Measurements from ENCODE around the gene ACSL1. TPM values are rescaled to one million over a fixed set of nuclear protein-coding genes. Genes with fewer than 3 reads are reported as not detected.

The ACSL1 gene
- total and polyA plus RNA-seq, 2 donors (not counting 3 experiments of a cell fraction or from before 2014, with no cell fraction given) = 7.3 to 17.7 TPM

- Histone ChIP-seq H3K9me3 (replicated peaks; ENCODE audit: control insufficient read depth, insufficient read depth, low read length) (no peaks in the 10 kb centered on the region), H3K27me3 (ENCODE audit: control insufficient read depth in 2 of 2, insufficient read depth in 2 of 2, low read length in 2 of 2) (no peaks in the 10 kb centered on the region), H3K4me3 (replicated peaks in 1 of 3; ENCODE audit: insufficient read depth in 1 of 3, low read depth in 1 of 3, low read length in 3 of 3) (no peak overlapping the region), H3K9ac (replicated peaks; ENCODE audit: extremely low read depth, insufficient read depth, low read length) (no peak overlapping the region), H2AFZ (ENCODE audit: low read depth, low read length) (no peak overlapping the region), H3K36me3 (ENCODE audit: control insufficient read depth in 2 of 2, extremely low read depth in 1 of 2, insufficient read depth in 2 of 2, low read length in 2 of 2) (no peaks in the 10 kb centered on the region), H4K20me1 (replicated peaks; ENCODE audit: control insufficient read depth, extremely low read depth, insufficient read depth, low read length) (no peaks in the 10 kb centered on the region), H3K9me1 (replicated peaks; ENCODE audit: control insufficient read depth, extremely low read depth, insufficient read depth, low read length) (no peaks in the 10 kb centered on the region), H3K4me2 (ENCODE audit: insufficient read depth, low read length) (no peak overlapping the region), H3K4me1 (ENCODE audit: control insufficient read depth, extremely low read depth, insufficient read depth, low read length) (no peaks in the 10 kb centered on the region), H3K79me2 (ENCODE audit: control insufficient read depth, insufficient read depth, low read length) (no peaks in the 10 kb centered on the region), H3K27ac (ENCODE audit: insufficient read depth, low read depth, low read length) (no peak overlapping the region)
- dilution Hi-C loops (cut with MboI; ENCODE audit: extremely low pct_ligation_motif_present, low sequenced_read_pairs) = no loop called here
- BruUV-seq (replicated peaks) = no TSS peak
- ChIA-PET POLR2A (no interaction called here), CTCF (interaction anchor here (1.3 kb wide), 1 partner anchor 69 kb away, joined by 5 read pairs; no protein-coding TSS in a partner anchor)
- intact Hi-C loops (cut with micrococcal nuclease) = no loop called here
- FAIRE-seq (no peak), DNase-seq (ENCODE audit: low read depth, low spot score) (no peak)
- TF ChIP-seq FOS (IDR thresholded peaks at IDR 0.05; ENCODE audit: borderline replicate concordance, insufficient read depth, low read length) (no peak), GATA2 (IDR thresholded peaks at IDR 0.05; ENCODE audit: insufficient read depth, insufficient read length, low read depth, low read length) (no peak), POLR2AphosphoS5 (IDR thresholded peaks at IDR 0.05; ENCODE audit: insufficient read depth, low read depth, low read length) (no peak)
Observed at GRCh38 chr4:184814686-184815045, 11.1 kb downstream of the ACSL1 start.

DNA sequence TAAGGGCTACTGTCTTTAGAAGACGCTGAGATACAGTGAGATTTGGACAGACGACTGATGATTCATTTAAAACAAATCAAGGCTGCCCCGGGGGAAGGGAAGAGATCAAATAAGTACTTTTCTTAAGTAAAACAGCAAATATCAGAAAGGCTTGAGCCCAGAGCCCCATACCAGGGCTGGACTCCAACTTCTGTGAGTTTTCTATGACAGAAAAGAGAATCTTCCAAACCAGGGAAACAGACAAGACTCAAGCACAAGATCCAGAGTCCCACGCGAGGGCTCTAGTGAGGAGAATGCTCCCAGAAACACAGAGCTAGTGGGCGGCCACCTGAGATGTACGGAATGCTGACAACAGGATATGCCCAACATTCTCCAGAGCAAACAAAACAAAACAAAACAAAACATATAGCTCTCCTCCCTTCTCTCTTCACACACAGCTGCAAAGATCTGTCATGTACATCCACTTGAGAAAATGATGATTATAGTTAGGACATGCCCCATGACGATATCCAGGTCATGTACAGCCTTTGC is 13.1 kb downstream of the ACSL1 start:
- H2AFZ ChIP-seq (ENCODE audit: low read depth, low read length) = no peak overlapping the region
- no peak for TF ChIP-seq MYC (IDR thresholded peaks at IDR 0.05; ENCODE audit: low read depth, low read length)
- TF ChIP-seq MAX (IDR thresholded peaks at IDR 0.05; ENCODE audit: insufficient read depth, insufficient read length) = no peak
- no peak for TF ChIP-seq GATA2 (IDR thresholded peaks at IDR 0.05; ENCODE audit: insufficient read depth, insufficient read length, low read depth, low read length)
- no peak for TF ChIP-seq POLR2A (IDR thresholded peaks at IDR 0.05; ENCODE audit: low read depth, low read length)
- TF ChIP-seq EZH2 (IDR thresholded peaks at IDR 0.05; ENCODE audit: borderline replicate concordance, low read depth, low read length, severe bottlenecking) = no peak
- no peak for TF ChIP-seq CTCF (IDR thresholded peaks at IDR 0.05; ENCODE audit: extremely low read depth in 1 of 2, insufficient read depth in 1 of 2, low read depth in 1 of 2, low read length in 2 of 2)
- no peak for TF ChIP-seq POLR2AphosphoS5 (IDR thresholded peaks at IDR 0.05; ENCODE audit: insufficient read depth, low read depth, low read length)
- no peak for TF ChIP-seq FOS (IDR thresholded peaks at IDR 0.05; ENCODE audit: borderline replicate concordance, insufficient read depth, low read length)
- TF ChIP-seq JUN (IDR thresholded peaks at IDR 0.05; ENCODE audit: borderline replicate concordance, insufficient read depth, insufficient read length, low read depth) = no peak
- dilution Hi-C loops (cut with MboI; ENCODE audit: extremely low pct_ligation_motif_present, low sequenced_read_pairs) (no loop called here), intact Hi-C loops (cut with micrococcal nuclease) (no loop called here)
- DNase-seq (ENCODE audit: low read depth, low spot score) = no peak
- H3K9me1 ChIP-seq (replicated peaks; ENCODE audit: control insufficient read depth, extremely low read depth, insufficient read depth, low read length) = no peaks in the 10 kb centered on the region
- no peak for FAIRE-seq
- no peaks in the 10 kb centered on the region for H3K79me2 ChIP-seq (ENCODE audit: control insufficient read depth, insufficient read depth, low read length)
- H4K20me1 ChIP-seq (replicated peaks; ENCODE audit: control insufficient read depth, extremely low read depth, insufficient read depth, low read length) = no peaks in the 10 kb centered on the region
- no TSS peak for BruUV-seq (replicated peaks)
- ChIA-PET CTCF (interaction anchor here (1.1 to 1.2 kb wide), 2 partner anchors 19 to 67 kb away, joined by 3 read pairs; no protein-coding TSS in a partner anchor), POLR2A (no interaction called here)
- no peak overlapping the region for H3K9ac ChIP-seq (replicated peaks; ENCODE audit: extremely low read depth, insufficient read depth, low read length)
- H3K9me3 ChIP-seq (replicated peaks; ENCODE audit: control insufficient read depth, insufficient read depth, low read length) = no peaks in the 10 kb centered on the region
- H3K27ac ChIP-seq (ENCODE audit: insufficient read depth, low read depth, low read length) = no peak overlapping the region
- no peak overlapping the region for H3K4me2 ChIP-seq (ENCODE audit: insufficient read depth, low read length)
- no peaks in the 10 kb centered on the region for H3K36me3 ChIP-seq (ENCODE audit: control insufficient read depth in 2 of 2, extremely low read depth in 1 of 2, insufficient read depth in 2 of 2, low read length in 2 of 2)
- peaks cover 9% of the 10 kb centered on the region for H3K4me1 ChIP-seq (ENCODE audit: control insufficient read depth, extremely low read depth, insufficient read depth, low read length)
- no peak overlapping the region for H3K4me3 ChIP-seq (replicated peaks in 1 of 3; ENCODE audit: insufficient read depth in 1 of 3, low read depth in 1 of 3, low read length in 3 of 3)
- no peaks in the 10 kb centered on the region for H3K27me3 ChIP-seq (ENCODE audit: control insufficient read depth in 2 of 2, insufficient read depth in 2 of 2, low read length in 2 of 2)

All from endothelial cell of umbilical vein (primary cell).